SK-N-MC (cell line): ENCODE data around the gene HAUS1.

Source experiments
- EZH2 ChIP-seq: fragments of 200-600 bp; sonication (generic); IDR thresholded peaks from one replicate; pipeline ENCODE4 v1.6.1; 2017; ENCODE audit warnings: antibody characterized with exemption
- FOXP2 ChIP-seq: optimal IDR thresholded peaks from 2 replicates; pipeline ENCODE3; 2011; ENCODE audit warnings: mild to moderate bottlenecking, moderate library complexity; ENCODE audit not compliant: insufficient read depth; ENCODE audit errors: extremely low read length, control extremely low read depth
- POLR2AphosphoS5 ChIP-seq: IDR thresholded peaks from 2 replicates; pipeline ENCODE4 v1.6.1; 2012; ENCODE audit warnings: mild to moderate bottlenecking, low read depth, low read length, borderline replicate concordance

GRCh38 chr18:46061796-46062195 lies 42.4 kb upstream of the HAUS1 start:
- TF ChIP-seq POLR2AphosphoS5 (no peak), EZH2 (no peak), FOXP2 (no peak)
